ENCODE measurements around the gene ERC2.

Gene ERC2

DNA sequence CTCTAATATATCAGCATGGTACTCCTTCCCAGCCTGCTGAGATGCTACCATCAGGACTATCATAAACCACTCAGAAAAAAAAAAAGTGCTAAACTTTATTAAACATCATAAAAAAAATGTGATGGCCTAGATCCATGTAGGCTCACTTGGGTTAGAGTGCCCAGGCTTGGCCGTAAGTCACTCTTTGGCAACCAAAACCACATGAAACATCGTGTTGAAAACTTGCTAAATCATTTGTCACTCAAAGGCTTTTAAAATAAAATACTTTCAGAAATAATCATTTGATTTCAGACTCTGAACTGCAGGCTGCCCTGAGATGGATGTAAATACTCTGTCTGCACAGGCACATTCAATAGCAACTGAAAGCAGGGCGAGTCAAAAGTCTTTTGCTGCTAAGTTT lies 902.7 kb downstream of the ERC2 start:
- DNase-seq, result no peak

DNA sequence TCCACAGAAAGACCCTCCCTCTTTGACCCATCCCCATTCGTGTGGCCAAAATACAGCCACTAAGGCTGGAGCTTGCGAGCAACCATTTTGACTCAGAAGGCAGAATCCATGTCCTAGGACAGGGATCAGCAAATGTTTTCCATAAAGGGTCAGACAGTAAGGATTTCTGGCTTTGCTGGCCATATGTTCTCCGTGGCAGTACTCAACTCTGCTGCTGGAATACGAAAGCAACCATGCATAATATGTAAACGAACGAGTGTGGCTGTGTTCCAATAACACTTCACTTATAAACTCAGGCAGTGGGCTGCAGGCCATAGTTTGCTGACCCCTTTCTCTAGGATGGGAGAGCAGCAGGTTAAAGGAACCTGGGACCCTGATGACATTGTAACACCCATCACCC lies 903.5 kb downstream of the ERC2 start:
- DNase-seq, result peak; percentile 34

DNA sequence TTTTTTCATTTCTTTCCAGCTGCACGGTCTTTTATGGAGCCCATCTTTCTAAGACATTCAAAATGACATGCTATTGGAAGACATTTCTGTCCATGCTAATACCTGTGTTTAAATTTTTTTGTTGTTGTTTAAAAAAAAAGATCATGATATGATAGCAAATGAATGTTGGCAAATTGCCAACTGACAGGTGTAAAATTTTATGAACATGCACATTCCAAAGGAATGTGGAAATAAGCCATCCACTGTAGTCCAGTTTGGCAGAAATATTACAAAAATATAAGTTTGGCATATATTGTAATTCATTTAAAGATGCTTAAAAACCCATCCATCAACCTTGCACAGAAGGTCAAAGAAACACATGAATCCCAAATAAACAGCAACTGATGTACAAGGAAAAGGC lies 905.6 kb downstream of the ERC2 start:
- no peak for DNase-seq

DNA sequence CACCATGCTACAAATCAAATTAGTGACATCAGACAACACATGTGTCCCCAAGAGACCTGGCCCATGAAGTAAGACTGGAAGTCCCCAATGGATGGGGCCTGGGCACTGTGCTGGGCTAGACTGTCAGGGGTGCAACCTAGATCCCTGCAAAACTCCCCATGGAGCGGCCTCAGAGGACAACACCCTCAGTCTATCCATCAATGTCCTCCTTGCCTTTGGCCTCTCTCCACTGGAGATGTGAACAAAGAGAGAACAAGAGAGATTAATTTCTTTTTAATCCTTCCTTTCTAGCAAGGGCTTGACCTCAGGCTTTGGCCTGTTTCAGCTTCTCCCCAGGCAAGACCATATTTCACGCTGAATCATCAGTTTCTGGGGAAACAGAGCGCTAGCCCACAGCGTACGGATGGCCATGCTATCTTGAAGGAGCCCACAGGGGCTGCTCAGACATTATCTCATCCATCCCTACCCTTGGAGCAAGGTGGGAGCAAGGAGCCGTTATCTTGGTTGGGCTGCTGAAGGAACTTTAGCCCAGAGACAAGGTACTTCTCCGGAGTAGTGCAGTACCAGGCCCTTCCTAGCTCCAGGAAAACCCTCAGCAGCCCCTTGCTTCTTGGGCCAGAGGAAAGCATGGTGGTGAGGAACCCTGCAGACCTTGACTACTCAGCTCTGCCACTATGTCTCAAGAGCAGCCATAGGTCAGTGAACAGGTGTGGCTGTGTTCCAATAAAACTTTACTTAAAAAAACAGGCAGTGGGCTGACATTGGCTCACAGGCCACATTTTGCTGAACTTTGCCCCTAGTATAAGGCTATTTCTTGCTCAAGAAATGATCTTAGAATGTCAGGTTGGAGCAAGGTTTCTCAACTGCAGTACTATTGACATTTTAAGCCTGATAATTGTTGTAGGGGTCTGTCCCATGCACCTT lies 908.5 kb downstream of the ERC2 start:
- no peak for DNase-seq

DNA sequence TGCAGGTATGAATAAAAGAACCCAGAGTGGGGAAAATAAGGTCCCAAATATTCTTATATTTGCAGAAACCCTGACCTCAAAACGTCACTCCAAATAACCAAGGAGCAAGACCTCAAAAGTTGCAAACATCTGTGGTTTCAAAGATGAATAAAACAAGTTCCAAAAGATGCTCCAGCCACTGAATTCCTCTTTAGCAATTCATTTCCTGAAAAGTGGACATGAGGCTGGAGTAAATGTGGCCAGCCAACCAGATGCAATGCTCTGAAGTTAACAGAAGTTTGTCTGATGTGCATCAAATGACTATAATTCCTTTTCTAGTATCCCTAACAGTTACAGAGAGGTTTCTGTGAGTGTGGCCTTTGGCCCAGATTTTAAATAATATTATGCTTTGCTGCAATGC lies 910.0 kb downstream of the ERC2 start:
- no peak for DNase-seq

DNA sequence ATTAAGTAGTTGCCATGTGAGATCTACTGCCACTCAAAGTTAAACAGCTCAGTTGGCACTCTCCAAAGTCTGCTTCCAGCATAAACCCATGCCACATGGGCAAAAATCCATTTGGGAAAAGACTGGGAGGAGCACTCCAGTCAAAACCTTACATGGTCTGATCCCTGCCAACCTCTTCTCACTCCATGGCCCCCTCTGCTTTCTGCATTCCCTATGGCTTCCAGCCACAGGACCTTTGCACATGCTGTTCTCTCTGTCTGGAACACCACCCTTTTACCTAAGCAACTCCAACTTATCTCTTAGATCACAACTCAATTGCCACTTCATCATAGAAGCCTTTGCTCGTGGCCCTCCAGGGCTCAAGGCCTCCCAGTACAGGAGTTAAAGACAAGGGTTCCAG lies 910.7 kb downstream of the ERC2 start:
- DNase-seq, result no peak

DNA sequence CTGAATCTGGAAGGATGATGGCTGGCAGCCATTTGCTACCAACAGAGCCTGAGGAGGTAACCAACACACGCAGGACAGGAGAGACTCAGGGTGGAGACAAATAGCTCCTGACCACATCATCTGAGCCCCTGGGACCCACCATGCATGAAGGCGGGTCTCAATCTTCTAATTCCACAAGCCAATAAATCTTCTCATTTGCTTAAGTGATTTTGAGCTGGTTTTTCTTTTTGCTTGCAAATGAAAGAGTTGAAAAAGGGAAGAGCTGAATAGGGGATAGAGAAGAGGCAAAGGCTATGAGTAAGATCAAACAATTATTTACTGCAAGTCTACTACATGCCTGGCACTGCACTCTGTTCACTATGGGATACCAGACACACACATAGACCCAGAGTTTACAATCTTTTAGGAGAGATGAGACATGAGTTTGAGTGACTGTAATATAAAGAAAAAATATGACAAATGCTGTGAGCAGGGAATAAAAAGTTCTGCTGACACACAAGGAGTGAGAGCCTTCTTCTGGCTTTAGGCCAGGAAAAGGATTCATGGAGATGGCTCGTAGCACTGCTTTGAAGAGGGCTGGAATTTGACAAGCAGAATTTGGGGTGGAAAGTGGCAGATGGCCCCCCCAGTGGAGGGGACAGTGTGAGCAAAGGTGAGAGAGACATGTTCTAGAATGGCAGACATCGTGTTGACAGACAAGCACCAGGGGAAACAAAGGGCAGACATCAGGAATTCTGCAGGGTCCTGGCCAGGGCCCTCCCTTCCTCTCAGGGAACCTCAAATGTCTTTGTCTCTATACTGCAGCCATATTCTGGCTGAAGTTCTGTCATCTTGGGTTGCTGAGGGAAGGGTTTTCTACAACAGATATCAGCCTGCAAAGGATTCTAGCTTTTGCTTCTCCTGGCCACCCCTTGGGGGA lies 911.4 kb downstream of the ERC2 start:
- DNase-seq, result no peak

DNA sequence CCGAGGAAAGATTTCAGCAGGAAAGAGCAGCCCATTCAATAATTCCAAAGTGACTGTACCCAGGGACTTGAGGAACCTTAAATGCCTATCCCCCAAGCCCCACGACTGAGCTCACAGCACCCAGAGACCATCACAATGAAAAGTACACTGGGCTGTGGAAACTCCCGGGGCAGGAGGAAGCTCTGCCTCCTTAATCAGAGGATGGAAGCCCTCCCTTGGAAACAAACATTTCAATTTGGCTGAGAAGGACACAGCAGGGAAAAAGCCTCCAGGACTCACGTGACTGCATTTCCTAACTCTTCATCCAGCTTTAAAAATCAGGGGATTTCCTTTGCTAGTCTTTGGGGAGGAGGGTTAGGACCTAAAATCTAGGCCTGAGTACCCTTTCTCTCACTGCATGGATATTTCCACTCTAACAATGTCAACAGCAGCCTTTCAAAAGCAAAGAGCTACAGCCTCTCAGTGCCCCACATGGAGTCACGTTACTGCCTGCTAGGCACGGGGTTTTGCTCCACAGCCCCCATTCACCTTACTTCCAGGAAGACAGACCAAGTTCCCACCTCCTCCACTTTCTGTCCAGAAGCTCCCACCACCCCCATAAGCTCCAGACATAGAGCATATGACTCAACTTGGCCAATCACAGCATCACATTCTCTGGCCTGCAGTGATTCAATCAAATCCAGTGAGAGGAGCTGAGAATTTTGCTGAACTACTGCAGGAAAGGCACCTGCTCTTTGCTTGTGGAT lies 912.2 kb downstream of the ERC2 start:
- DNase-seq, result no peak

DNA sequence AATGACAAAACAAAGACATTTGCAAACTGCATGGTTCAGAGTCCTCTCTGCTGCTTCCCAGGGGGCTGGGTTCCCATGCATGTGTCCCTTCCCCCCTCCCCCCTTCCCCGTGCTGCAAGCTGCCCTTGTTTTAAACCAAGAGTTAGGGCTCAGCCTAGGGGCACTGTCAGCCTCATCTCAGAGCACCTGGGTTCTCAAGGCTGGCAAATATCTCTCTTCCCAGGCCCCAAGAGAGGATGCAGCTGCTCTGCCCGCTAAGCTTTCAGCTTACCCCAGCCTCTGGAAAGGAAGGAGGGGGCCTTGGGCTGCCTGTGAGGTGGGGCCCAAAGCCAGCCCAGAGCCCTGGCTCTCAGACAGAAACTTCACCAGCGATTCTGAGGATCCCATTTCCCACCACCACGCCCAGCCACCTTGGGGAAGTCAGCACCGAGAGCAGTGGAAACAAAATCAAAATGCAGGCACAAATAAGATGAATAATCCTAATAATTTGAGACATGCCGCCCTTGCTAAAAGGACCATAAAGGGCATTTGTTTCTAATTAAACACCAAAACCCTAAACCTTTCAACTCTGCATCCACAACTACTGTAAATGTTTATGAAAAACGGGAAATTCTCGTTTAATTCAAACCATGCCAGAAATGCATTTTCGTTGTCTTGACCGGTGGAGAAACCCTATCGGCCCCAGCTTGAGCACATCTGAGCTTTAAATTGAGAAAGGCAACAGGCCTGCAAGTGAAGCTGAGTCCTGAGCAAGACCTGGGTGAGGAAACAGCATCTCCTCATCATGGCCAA lies 913.4 kb downstream of the ERC2 start:
- DNase-seq, result no peak

DNA sequence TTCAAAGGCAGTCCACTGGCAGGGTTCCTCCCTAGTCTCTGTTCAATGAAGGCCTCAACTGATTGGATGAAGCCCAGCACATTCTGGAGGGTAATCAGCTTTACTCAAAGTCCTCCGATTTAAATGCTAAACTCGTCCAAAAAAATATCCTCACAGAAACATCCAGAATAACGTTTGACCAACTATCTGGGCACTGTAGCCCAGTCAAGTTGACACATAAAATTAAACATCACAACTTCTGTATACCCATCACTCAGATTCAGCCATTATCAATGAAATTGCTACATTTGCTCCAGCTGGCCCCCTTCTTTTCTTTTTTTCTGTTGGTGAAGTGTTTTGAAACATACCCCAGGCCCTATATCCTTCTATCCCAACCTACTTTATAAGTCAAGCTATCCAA lies 916.6 kb downstream of the ERC2 start:
- no peak for DNase-seq

DNA sequence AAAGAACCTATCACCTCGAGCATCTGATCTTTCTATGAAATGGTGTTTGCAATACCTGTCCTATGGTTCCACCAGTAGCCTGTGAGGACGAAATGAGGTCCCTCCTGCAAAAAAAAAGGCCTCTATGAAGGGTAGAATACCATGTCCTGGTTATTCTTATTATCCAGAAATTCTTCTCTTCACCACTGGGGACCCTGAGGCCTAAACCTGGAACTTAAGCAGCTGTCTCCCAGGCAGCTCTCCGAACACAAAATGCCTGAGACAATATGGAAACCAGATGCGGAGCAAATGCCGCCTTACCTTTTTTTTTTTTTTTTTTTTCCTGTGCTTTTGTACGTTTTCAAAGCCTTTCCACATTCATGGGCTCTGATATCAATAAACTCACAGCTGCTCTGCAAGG lies 919.1 kb downstream of the ERC2 start:
- no peak for DNase-seq

DNA sequence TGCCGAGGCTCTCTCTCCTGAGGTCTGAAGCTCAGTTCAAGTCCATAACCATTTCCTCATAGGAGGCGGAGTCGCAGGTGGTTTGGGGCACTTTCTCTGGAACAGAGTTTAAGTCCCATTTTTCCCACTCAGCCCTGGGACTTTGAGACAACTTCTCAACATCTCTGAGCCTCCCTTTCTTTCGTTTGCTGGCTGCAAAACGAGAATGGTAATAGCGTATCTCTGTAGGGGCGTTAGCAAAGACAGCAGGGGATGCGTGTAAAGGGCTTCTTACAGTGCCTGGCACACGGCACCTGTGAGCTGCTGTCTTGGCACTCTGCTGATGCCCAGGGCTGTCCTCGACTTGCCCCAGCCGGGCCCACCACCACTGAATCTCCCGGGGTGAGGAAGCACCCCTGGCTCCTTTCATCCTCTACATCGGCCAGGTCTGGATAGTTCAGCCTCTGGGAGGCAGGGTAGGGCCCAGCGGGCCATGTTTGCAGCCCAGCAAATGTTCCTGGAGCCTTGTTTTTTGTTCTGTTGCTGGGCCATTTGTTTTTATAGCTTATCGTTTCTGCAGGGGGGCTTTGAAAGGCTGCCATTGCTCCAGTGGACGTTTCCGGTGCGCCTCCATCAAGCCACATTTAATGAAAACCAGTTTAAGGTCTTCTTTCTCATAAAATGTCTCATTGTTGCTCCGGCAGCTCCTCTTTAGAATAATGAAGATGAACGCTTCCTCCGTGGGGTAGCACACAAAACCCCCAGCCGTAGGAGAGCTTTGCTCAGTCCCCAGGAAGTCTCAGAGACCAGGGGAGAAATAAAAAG lies 921.2 kb downstream of the ERC2 start:
- no peak for DNase-seq

DNA sequence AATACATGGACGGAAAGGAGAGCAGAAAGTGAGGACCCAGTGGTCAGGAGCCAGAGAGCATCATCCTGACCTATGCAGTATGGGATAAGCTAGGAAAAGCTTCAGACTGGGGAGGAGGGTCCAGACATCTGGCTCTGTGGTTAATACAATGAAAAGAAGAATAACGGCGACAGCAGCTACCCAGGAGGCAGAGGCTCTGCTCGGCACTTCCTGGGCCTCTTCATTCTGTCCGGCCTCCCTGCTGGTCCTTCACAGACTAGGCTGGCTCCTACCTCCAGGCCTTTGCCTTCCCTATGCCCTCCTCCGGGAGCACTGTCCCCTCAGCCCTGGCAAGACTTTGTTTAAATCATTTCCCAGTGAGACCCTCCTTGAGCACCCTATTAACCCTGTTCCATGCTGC lies 922.3 kb downstream of the ERC2 start:
- no peak for DNase-seq

DNA sequence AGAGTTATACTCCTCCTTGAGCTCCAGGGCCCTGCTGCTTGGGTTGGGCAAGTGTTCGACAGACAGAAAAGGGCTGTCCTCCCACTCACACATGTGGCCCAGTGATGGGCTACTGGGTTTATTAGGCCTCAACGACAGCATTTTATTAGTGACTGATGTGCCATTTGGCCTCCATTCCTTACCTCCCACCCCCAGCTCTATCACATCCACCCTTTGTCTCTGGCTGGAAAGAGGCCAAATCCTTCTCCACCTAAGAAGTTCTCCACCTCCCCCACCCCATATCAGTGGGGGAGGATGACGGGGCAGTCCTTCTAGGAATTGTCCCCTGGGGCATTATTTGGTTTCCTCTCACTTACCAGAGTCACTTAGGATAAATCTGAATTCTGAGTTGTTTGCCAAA lies 924.0 kb downstream of the ERC2 start:
- no peak for DNase-seq

DNA sequence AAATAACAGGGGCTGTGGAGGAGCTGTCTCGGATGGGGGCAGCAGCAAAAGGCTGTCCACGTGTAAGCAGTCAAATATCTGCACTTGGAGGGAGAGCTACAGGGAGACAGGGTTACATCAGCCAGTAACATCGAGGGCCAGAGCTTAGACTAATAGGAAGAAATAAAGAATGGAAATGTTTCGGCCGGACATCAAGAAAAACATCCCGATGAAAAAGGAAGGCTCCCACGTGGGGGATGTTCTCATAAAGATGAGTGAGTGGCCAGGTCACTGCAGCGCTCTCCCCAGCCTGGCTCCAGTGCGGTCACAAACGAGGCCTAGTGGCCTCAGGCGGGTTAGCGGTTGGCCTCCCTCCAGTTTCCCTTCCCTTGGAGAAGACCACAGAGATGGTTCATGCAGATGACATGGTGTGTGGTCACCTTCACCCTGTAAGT lies 925.1 kb downstream of the ERC2 start:
- DNase-seq, result no peak

DNA sequence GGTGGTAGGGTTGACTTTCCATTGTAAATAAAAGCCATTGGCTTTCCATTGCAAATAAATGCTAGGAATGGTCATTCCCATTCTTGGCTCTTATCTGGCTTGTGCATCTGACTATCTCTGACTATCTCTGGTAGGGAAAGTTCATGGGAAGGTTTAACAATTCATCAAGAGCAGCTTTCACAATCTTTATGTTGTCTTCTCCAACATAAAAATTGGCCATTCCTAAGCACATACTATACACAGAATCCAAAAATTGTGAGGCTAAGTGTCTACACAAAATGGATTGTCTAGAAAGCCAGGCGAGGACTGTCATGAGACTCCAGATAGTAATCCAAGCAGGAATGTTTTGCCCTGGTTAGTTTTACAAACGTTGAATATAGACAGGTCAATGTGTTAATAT lies 926.8 kb downstream of the ERC2 start:
- DNase-seq, result no peak

DNA sequence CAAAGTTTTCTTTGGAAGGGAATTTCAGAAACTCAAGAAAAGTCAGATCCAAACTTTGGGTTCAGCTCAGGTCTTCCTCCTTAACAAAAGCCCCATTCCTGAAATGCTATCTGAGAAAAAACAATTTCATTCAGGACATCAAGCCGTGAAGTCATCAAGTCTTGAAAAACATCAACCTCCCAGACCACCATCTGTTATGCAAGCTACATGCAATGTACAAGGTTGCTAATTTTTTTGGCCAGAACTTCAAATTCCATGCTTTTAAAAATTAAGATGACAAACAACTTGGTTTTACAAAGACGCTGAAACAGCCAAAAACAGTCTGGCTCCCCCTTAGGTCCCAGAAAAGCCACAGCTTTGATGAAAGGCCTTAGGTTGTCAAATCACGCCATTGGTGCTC lies 927.3 kb downstream of the ERC2 start:
- DNase-seq, result no peak

DNA sequence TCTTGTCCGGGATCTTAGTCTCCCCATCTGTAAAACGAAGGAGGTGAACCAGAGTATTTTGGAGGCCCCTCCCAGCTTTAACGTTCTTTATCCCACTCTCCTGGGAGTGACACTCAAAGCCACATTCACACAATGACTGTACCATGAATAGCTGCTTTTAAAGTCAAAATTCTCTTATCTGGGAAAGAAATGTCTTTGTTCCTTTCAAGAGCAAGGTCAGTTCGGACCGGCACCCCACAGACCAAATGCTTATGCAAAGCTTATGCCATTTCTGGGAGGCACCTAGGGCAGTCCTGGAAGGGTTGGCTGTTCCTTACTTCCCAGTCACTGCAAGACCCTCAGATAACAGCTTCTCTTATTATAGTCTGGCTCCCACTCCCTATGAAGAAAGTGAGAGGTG lies 927.7 kb downstream of the ERC2 start:
- no peak for DNase-seq

DNA sequence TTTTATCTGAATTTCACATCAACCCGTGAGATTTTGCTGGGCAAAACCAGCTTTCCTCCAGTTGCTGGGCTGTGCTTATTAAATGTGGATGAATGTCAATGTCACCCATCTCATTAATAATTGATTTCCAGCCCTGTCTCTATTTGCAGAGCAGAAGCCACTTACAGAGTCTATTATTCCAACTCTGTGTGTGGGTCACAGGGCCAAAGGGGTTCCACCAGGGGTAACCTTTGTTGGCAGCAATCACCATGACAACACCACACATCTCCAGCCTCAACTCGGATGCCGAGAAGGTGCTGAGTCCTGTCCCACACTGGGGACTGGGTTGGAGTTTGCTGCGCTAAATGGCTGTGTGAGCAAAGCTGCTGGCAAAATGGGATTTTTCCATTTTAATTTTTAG lies 930.1 kb downstream of the ERC2 start:
- DNase-seq, result no peak

DNA sequence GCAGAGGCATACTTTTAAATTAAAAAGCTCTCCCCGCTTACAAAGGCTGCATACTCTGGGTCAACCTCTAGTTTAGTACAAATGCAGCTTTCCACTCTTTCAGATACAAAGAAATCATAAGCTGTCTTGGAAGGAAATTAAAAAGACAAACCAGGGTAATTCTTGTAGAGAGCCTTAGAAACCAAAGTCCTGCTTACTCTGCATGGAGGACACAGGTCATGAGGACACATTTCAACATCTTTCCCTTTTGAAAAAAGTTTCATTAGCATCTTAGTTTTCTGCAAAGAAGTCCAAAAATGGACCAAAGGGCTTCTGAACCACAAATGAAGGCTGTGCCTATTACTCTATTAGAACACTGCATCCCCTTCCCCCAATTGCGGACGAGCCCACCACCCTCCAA lies 930.7 kb downstream of the ERC2 start:
- no peak for DNase-seq

DNA sequence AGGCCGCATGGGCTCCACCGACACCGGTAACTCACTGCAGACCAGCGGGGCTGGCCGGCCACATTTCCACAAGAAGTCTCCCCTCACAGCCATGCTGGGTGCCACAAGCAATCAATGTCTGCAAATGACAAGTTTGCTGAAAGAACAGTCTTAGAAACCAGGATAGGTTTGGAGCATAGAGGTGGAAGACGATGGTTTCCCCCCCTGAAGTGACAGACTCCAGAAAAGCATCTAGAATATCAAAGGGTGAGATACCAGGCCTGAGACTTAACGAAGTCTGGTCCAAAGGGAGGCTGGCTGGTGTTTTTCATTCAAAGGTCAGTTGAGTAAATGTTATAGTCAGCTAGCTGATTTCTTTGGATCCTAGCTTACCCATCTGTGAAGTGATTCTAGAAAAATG lies 931.1 kb downstream of the ERC2 start:
- no peak for DNase-seq

DNA sequence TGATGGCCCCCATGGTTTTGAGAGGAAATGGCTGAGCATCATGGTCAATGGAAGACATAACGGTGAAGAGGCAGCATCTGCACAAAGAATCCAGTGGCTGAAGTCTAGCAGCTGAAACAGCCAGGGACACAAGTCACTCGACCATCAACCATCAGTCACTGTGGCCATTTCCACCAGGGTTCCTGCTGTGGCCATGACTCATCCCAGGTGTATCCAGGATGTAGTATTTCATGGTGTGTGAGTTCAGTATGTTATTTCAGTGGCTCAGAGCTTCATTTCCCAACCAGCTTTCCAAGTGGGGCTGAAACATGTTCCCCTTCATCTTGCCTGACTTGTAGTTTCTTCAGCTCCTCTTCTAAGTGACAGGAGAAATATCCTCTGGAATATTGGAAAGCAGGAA lies 933.4 kb downstream of the ERC2 start:
- DNase-seq, result no peak

All from DMS79 treated with DMSO at 0.1 percent for 48 hours (cell line).